H1 (cell line): ENCODE data around the gene VSTM2L. TPM values are rescaled to one million over a fixed set of nuclear protein-coding genes. Genes with fewer than 3 reads are reported as not detected.

ENCODE experiments used
- CTCF ChIA-PET: fragments of 300-600 bp; sonication (Branson Sonifier 250); formaldehyde crosslinking; loops from one replicate; lab custom pipeline; 2021; ENCODE audit not compliant: partially characterized antibody; lab: Charles Lee
- POLR2A ChIA-PET: fragments of 300-600 bp; sonication (Branson Sonifier 250); formaldehyde crosslinking; loops from one replicate; lab custom pipeline; 2021; ENCODE audit warnings: inconsistent platforms; ENCODE audit not compliant: partially characterized antibody; lab: Charles Lee
- DNase-seq, 2 experiments: peaks; one replicate each; pipeline versions ENCODE4 v3.0.0 to v3.0.0-alpha.2; 2010 to 2022; ENCODE audit warnings: low spot score in 2 of 2, low read depth in 1 of 2, mixed read lengths in 1 of 2
- FAIRE-seq: peaks from 2 replicates; lab custom pipeline; 2011; peaks lifted over from hg19 to GRCh38; lab: Jason Lieb, UNC
- H2AFZ ChIP-seq: 2 replicates; pipeline ENCODE4 v1.8.1; 2012; ENCODE audit warnings: low read length, inconsistent platforms
- H2AK5ac ChIP-seq: 2 replicates; pipeline ENCODE4 v1.6.1; 2013; ENCODE audit warnings: low read depth, low read length
- H2BK120ac ChIP-seq: replicated peaks from 2 replicates; pipeline ENCODE3; 2013; ENCODE audit warnings: low read depth, low read length, inconsistent platforms
- H2BK12ac ChIP-seq: 2 replicates; pipeline ENCODE4 v1.6.1; 2013; ENCODE audit warnings: low read depth, low read length
- H2BK15ac ChIP-seq: 2 replicates; pipeline ENCODE4 v1.6.1; 2013; ENCODE audit warnings: low read length
- H2BK20ac ChIP-seq: 2 replicates; pipeline ENCODE4 v1.6.1; 2013; ENCODE audit warnings: low read length
- H2BK5ac ChIP-seq: 2 replicates; pipeline ENCODE4 v1.6.1; 2013; ENCODE audit warnings: low read depth, low read length
- H3K14ac ChIP-seq: 2 replicates; pipeline ENCODE4 v1.6.1; 2013; ENCODE audit warnings: inconsistent platforms; ENCODE audit not compliant: insufficient read length
- H3K18ac ChIP-seq: 2 replicates; pipeline ENCODE4 v1.6.1; 2013; ENCODE audit warnings: low read length; ENCODE audit errors: extremely low read depth
- H3K23ac ChIP-seq: 2 replicates; pipeline ENCODE4 v1.6.1; 2013; ENCODE audit warnings: inconsistent platforms; ENCODE audit not compliant: insufficient read length
- H3K23me2 ChIP-seq: 2 replicates; pipeline ENCODE4 v1.6.1; 2013; ENCODE audit warnings: low read depth, low read length
- H3K27ac ChIP-seq: 2 replicates; pipeline ENCODE4 v1.6.1; 2011; ENCODE audit warnings: low read depth, low read length, inconsistent platforms
- H3K27me3 ChIP-seq, 4 experiments: replicated peaks in 1 of 4; 1 replicate in 1 of 4; 2 replicates in 3 of 4; pipeline versions ENCODE4 v1.6.1 to v1.8.1; 2011 to 2013; ENCODE audit warnings: low read length in 3 of 4, mild to moderate bottlenecking in 3 of 4, inconsistent platforms in 2 of 4, mixed read lengths in 2 of 4, moderate library complexity in 1 of 4; ENCODE audit not compliant: control insufficient read depth in 3 of 4, insufficient read depth in 3 of 4; ENCODE audit errors: extremely low read depth in 1 of 4
- H3K36me3 ChIP-seq, 4 experiments: 2 replicates each; pipeline versions ENCODE4 v1.6.1 to v1.8.1; 2011 to 2013; ENCODE audit warnings: mild to moderate bottlenecking in 4 of 4, low read length in 3 of 4, moderate library complexity in 2 of 4, control low read depth in 1 of 4, inconsistent platforms in 1 of 4; ENCODE audit not compliant: insufficient read depth in 4 of 4, control insufficient read depth in 2 of 4
- H3K4ac ChIP-seq: replicated peaks from 2 replicates; pipeline ENCODE3; 2013; ENCODE audit warnings: low read length, low read depth, mixed read lengths, inconsistent platforms; ENCODE audit not compliant: insufficient read length
- H3K4me1 ChIP-seq, 4 experiments: replicated peaks in 1 of 4; 1 replicate in 1 of 4; 2 replicates in 3 of 4; pipeline versions ENCODE4 v1.6.1 to v1.8.1; 2011 to 2013; ENCODE audit warnings: low read length in 3 of 4, inconsistent platforms in 2 of 4, mixed read lengths in 1 of 4; ENCODE audit not compliant: insufficient read depth in 4 of 4, control insufficient read depth in 3 of 4
- H3K4me2 ChIP-seq, 2 experiments: 2 replicates each; pipeline versions ENCODE4 v1.6.1 to v1.8.1; 2011 to 2013; ENCODE audit warnings: low read depth in 2 of 2, low read length in 2 of 2, control low read depth in 1 of 2, inconsistent platforms in 1 of 2, mild to moderate bottlenecking in 1 of 2; ENCODE audit not compliant: insufficient read depth in 1 of 2
- H3K4me3 ChIP-seq, 4 experiments: fragments of 200-600, 300-600 bp in 1 of 4; sonication (generic), shearing (Covaris generic), sonication (Bioruptor Twin) in 1 of 4; 2 replicates each; pipeline versions ENCODE4 v1.5.1 to v1.8.1; 2011 to 2016; ENCODE audit warnings: low read length in 4 of 4, low read depth in 3 of 4, control low read depth in 2 of 4, inconsistent platforms in 2 of 4, mild to moderate bottlenecking in 2 of 4, mixed read lengths in 1 of 4, moderate library complexity in 1 of 4; ENCODE audit not compliant: insufficient read depth in 2 of 4; ENCODE audit errors: extremely low read depth in 1 of 4
- H3K56ac ChIP-seq: replicated peaks from 2 replicates; pipeline ENCODE3; 2013; ENCODE audit warnings: low read depth, mild to moderate bottlenecking, mixed read lengths, low read length, inconsistent platforms; ENCODE audit not compliant: insufficient read length
- H3K79me1 ChIP-seq: 2 replicates; pipeline ENCODE4 v1.6.1; 2013; ENCODE audit warnings: low read depth, low read length, control low read depth
- H3K79me2 ChIP-seq, 2 experiments: 2 replicates each; pipeline versions ENCODE4 v1.6.1 to v1.8.1; 2012 to 2013; ENCODE audit warnings: low read length in 2 of 2, mild to moderate bottlenecking in 2 of 2, inconsistent platforms in 1 of 2; ENCODE audit not compliant: insufficient read depth in 2 of 2, control insufficient read depth in 1 of 2
- H3K9ac ChIP-seq, 4 experiments: replicated peaks in 1 of 4; 1 replicate in 1 of 4; 2 replicates in 3 of 4; pipeline versions ENCODE4 v1.6.1 to v1.8.1; 2011 to 2013; ENCODE audit warnings: low read depth in 3 of 4, low read length in 3 of 4, control low read depth in 2 of 4, mild to moderate bottlenecking in 2 of 4, moderate library complexity in 2 of 4, inconsistent platforms in 1 of 4; ENCODE audit errors: extremely low read depth in 1 of 4
- H3K9me3 ChIP-seq, 2 experiments: 2 replicates each; pipeline versions ENCODE4 v1.6.1 to v1.8.1; 2012 to 2013; ENCODE audit warnings: mild to moderate bottlenecking in 2 of 2, moderate library complexity in 2 of 2, control low read depth in 1 of 2, inconsistent platforms in 1 of 2, low read depth in 1 of 2, low read length in 1 of 2, mixed read lengths in 1 of 2; ENCODE audit not compliant: insufficient read depth in 2 of 2
- H4K20me1 ChIP-seq, 2 experiments: replicated peaks in 1 of 2; 2 replicates each; pipeline versions ENCODE3 to v1.8.1; 2011 to 2013; ENCODE audit warnings: inconsistent platforms in 2 of 2, low read length in 2 of 2, mild to moderate bottlenecking in 1 of 2; ENCODE audit not compliant: insufficient read depth in 2 of 2, control insufficient read depth in 1 of 2
- H4K5ac ChIP-seq: 2 replicates; pipeline ENCODE4 v1.6.1; 2013; ENCODE audit warnings: low read length, low read depth, mixed read lengths, inconsistent platforms; ENCODE audit not compliant: insufficient read length
- H4K8ac ChIP-seq: 2 replicates; pipeline ENCODE4 v1.8.0; 2013; ENCODE audit warnings: mild to moderate bottlenecking, moderate library complexity, low read length, inconsistent platforms; ENCODE audit not compliant: insufficient read depth; ENCODE audit errors: extremely low read depth
- H4K91ac ChIP-seq: replicated peaks from 2 replicates; pipeline ENCODE3; 2013; ENCODE audit warnings: low read length, mixed read lengths, inconsistent platforms; ENCODE audit not compliant: insufficient read length
- CEBPB ChIP-seq: IDR thresholded peaks from 2 replicates; pipeline ENCODE4 v1.6.1; 2012; ENCODE audit warnings: low read depth, low read length
- E2F6 ChIP-seq: IDR thresholded peaks from 2 replicates; pipeline ENCODE4 v1.6.1; 2012; ENCODE audit warnings: inconsistent platforms
- KDM4A ChIP-seq: IDR thresholded peaks from one replicate; pipeline ENCODE4 v1.7.1; 2012; ENCODE audit warnings: low read depth, mild to moderate bottlenecking, moderate library complexity, low read length, inconsistent platforms; ENCODE audit not compliant: severe bottlenecking
- RXRA ChIP-seq: IDR thresholded peaks from 2 replicates; pipeline ENCODE4 v1.6.1; 2011; ENCODE audit warnings: low read depth, mild to moderate bottlenecking, low read length, moderate library complexity; ENCODE audit not compliant: insufficient read depth
- TAF1 ChIP-seq: IDR thresholded peaks from 2 replicates; pipeline ENCODE4 v1.6.1; 2011; ENCODE audit warnings: mild to moderate bottlenecking, low read depth, low read length
- TCF12 ChIP-seq: IDR thresholded peaks from 2 replicates; pipeline ENCODE4 v1.6.1; 2011; ENCODE audit warnings: low read depth, mild to moderate bottlenecking, low read length
- WGBS, 2 experiments: shearing (Covaris generic) in 1 of 2; methylation state at CpG; one replicate each; pipeline versions ENCODE4 v1.1.6 to v1.1.7; 2013 to 2015; ENCODE audit warnings: low lambda C conversion rate in 2 of 2, mixed read lengths in 2 of 2, inconsistent platforms in 1 of 2, low coverage in 1 of 2, missing lambda C conversion rate in 1 of 2; ENCODE audit not compliant: insufficient replicate concordance in 2 of 2, insufficient coverage in 1 of 2, insufficient read length in 1 of 2; ENCODE audit errors: extremely low coverage in 1 of 2, missing lambda C conversion rate in 1 of 2; 5-methylcytosine and 5-hydroxymethylcytosine counted together
- polyA plus RNA-seq, 7 experiments: library from polyadenylated mRNA; depleted of rRNA in 3 of 7; stranded (reverse) in 5 of 7; unstranded in 2 of 7; fragments of >200 nt in 5 of 7; fragments of 200-250 nt in 2 of 7; gene quantifications; 1 replicate in 5 of 7; 2 replicates in 1 of 7; 4 replicates in 1 of 7; pipeline versions ENCODE4 v1.2.1 to v1.2.3, GENCODE V29; 2011 to 2013; ENCODE audit warnings: missing spikeins in 2 of 7, mixed read lengths in 2 of 7
- total RNA-seq: library from RNA; stranded (reverse); fragmentation: NEBNext Ultra II Directional; extraction: Animal tissue kit (Norgen Biotek cat#: 25700); gene quantifications from 2 replicates; pipeline ENCODE4 v1.2.1, GENCODE V29; 2021

Gene VSTM2L
- total and polyA plus RNA-seq, 2 of the 8 experiments (the other 6 are each of a cell fraction or from before 2014, with no cell fraction given): 1.3 to 3.2 TPM

GRCh38 chr20:37886851-37887297 is 16.1 kb upstream of the VSTM2L start:
- no peak overlapping the region for H2BK5ac ChIP-seq
- H4K20me1 ChIP-seq: no peaks in the 10 kb centered on the region
- H3K23ac ChIP-seq: no peak overlapping the region
- no peaks in the 10 kb centered on the region for H3K79me2 ChIP-seq
- FAIRE-seq (no peak), DNase-seq (no peak)
- no peak overlapping the region for H4K5ac ChIP-seq
- H3K18ac ChIP-seq: no peak overlapping the region
- H2BK15ac ChIP-seq: no peak overlapping the region
- H3K9ac ChIP-seq: no peak overlapping the region
- no peak overlapping the region for H3K4ac ChIP-seq
- H3K14ac ChIP-seq: no peak overlapping the region
- H3K9me3 ChIP-seq: no peaks in the 10 kb centered on the region
- no peak overlapping the region for H2BK12ac ChIP-seq
- peaks cover 2% of the 10 kb centered on the region; the same call in 1 of the 2 replicates for H3K23me2 ChIP-seq
- WGBS, 2 experiments: 94% methylated on average over 4 of the region's 4 CpGs; no CpG with 5 or more reads in 1 of the 2 experiments
- no peak for TF ChIP-seq TCF12
- TF ChIP-seq TAF1: no peak
- TF ChIP-seq E2F6: no peak
- TF ChIP-seq RXRA: no peak
- TF ChIP-seq CEBPB: no peak
- TF ChIP-seq KDM4A: no peak
- no peak overlapping the region for H2BK20ac ChIP-seq
- no peak overlapping the region for H2BK120ac ChIP-seq
- H3K4me2 ChIP-seq: no peak overlapping the region
- H4K91ac ChIP-seq: no peak overlapping the region
- no peak overlapping the region for H2AK5ac ChIP-seq
- CTCF ChIA-PET: interaction anchor here (1.5 to 1.8 kb wide), 2 partner anchors 129 to 322 kb away, joined by 7 read pairs; no protein-coding TSS in a partner anchor
- no peak overlapping the region for H2AFZ ChIP-seq
- no peaks in the 10 kb centered on the region for H3K27me3 ChIP-seq
- no peak overlapping the region for H3K4me3 ChIP-seq
- H3K27ac ChIP-seq: no peak overlapping the region
- POLR2A ChIA-PET: no interaction called here
- H3K36me3 ChIP-seq: no peaks in the 10 kb centered on the region
- no peaks in the 10 kb centered on the region for H3K79me1 ChIP-seq
- no peak overlapping the region for H3K56ac ChIP-seq
- H4K8ac ChIP-seq: no peak overlapping the region
- peaks cover 0 to 3% (median 0%) of the 10 kb centered on the region in 4 experiments; a peak in 1 of 7 replicates for H3K4me1 ChIP-seq
